ENCODE results near the gene ZSCAN22. TPM values are rescaled to one million over a fixed set of nuclear protein-coding genes. Genes with fewer than 3 reads are reported as not detected.

Gene ZSCAN22
- total and polyA plus RNA-seq, 2 experiments from 2014 or later: 2.0 to 2.2 TPM

- H3K79me2 ChIP-seq: peaks cover 65% of the 10 kb centered on the region
- H2AFZ ChIP-seq: no peak overlapping the region
- no peak overlapping the region for H3K4me3 ChIP-seq
- H3K36me3 ChIP-seq (replicated peaks; ENCODE audit: insufficient read depth, low read depth): no peaks in the 10 kb centered on the region
- 98% methylated on average over 7 of the region's 7 CpGs for WGBS (ENCODE audit: low lambda C conversion rate, missing lambda C conversion rate)
- no peak overlapping the region for H3K4me2 ChIP-seq
- H3K9me2 ChIP-seq (replicated peaks; ENCODE audit: insufficient read depth): no peaks in the 10 kb centered on the region
- peaks cover 6% of the 10 kb centered on the region for H4K20me1 ChIP-seq (ENCODE audit: insufficient read depth, poor library complexity, severe bottlenecking)
- H3K9me3 ChIP-seq (ENCODE audit: low read depth): no peaks in the 10 kb centered on the region
- DNase-seq (ENCODE audit: low spot score): no peak
- H3K27me3 ChIP-seq: no peaks in the 10 kb centered on the region
- TF ChIP-seq EZH2 (IDR thresholded peaks at IDR 0.05; ENCODE audit: borderline replicate concordance) (no peak), EZH2phosphoT487 (IDR thresholded peaks at IDR 0.05; ENCODE audit: low read depth, severe bottlenecking, unreplicated experiment) (no peak), CTCF (IDR thresholded peaks at IDR 0.05; ENCODE audit: poor library complexity) (no peak)
- H3K4me1 ChIP-seq (ENCODE audit: insufficient read depth): peaks cover 6% of the 10 kb centered on the region
- H3K27ac ChIP-seq: no peak overlapping the region
Measured at GRCh38 chr19:58284199-58284598, 42.6 kb upstream of the ZSCAN22 start.

GRCh38 chr19:58291943-58292342 is 34.9 kb upstream of the ZSCAN22 start:
- Histone ChIP-seq H3K4me1 (ENCODE audit: insufficient read depth) (no peaks in the 10 kb centered on the region), H3K9me2 (replicated peaks; ENCODE audit: insufficient read depth) (no peaks in the 10 kb centered on the region), H3K4me3 (no peak overlapping the region), H3K9me3 (ENCODE audit: low read depth) (no peaks in the 10 kb centered on the region), H2AFZ (no peak overlapping the region), H3K36me3 (replicated peaks; ENCODE audit: insufficient read depth, low read depth) (no peaks in the 10 kb centered on the region), H3K4me2 (no peak overlapping the region), H3K79me2 (peaks cover 16% of the 10 kb centered on the region), H3K27ac (no peak overlapping the region), H4K20me1 (ENCODE audit: insufficient read depth, poor library complexity, severe bottlenecking) (no peaks in the 10 kb centered on the region), H3K27me3 (no peaks in the 10 kb centered on the region)
- WGBS (ENCODE audit: low lambda C conversion rate, missing lambda C conversion rate): 97% methylated on average over 7 of the region's 7 CpGs
- TF ChIP-seq EZH2 (IDR thresholded peaks at IDR 0.05; ENCODE audit: borderline replicate concordance): no peak
- TF ChIP-seq CTCF (IDR thresholded peaks at IDR 0.05; ENCODE audit: poor library complexity): no peak
- TF ChIP-seq EZH2phosphoT487 (IDR thresholded peaks at IDR 0.05; ENCODE audit: low read depth, severe bottlenecking, unreplicated experiment): no peak
- no peak for DNase-seq (ENCODE audit: low spot score)

GRCh38 chr19:58294743-58295374 is 31.9 kb upstream of the ZSCAN22 start:
- Histone ChIP-seq H3K4me1 (ENCODE audit: insufficient read depth) (no peaks in the 10 kb centered on the region), H4K20me1 (ENCODE audit: insufficient read depth, poor library complexity, severe bottlenecking) (no peaks in the 10 kb centered on the region), H3K79me2 (peaks cover 20% of the 10 kb centered on the region), H3K9me2 (replicated peaks; ENCODE audit: insufficient read depth) (no peaks in the 10 kb centered on the region), H3K27ac (no peak overlapping the region), H2AFZ (no peak overlapping the region), H3K36me3 (replicated peaks; ENCODE audit: insufficient read depth, low read depth) (no peaks in the 10 kb centered on the region), H3K4me3 (no peak overlapping the region), H3K27me3 (no peaks in the 10 kb centered on the region), H3K9me3 (ENCODE audit: low read depth) (no peaks in the 10 kb centered on the region), H3K4me2 (no peak overlapping the region)
- 98% methylated on average over 22 of the region's 22 CpGs for WGBS (ENCODE audit: low lambda C conversion rate, missing lambda C conversion rate)
- DNase-seq (ENCODE audit: low spot score): no peak
- TF ChIP-seq EZH2phosphoT487 (IDR thresholded peaks at IDR 0.05; ENCODE audit: low read depth, severe bottlenecking, unreplicated experiment) (no peak), CTCF (IDR thresholded peaks at IDR 0.05; ENCODE audit: poor library complexity) (no peak), EZH2 (IDR thresholded peaks at IDR 0.05; ENCODE audit: borderline replicate concordance) (no peak)

All from hepatocyte (in vitro differentiated cells).